GM18870 (cell line): ENCODE data around the gene BTBD9.

ENCODE experiments used
- ATAC-seq: cut with Tn5 transposase; IDR thresholded peaks from one replicate; pipeline ENCODE4 v1.9.1; 2021; ENCODE audit warnings: moderate library complexity; ENCODE audit not compliant: unreplicated experiment

BTBD9 gene

GRCh38 chr6:38316099-38316868 is 323.4 kb downstream of the BTBD9 start:
- ATAC-seq = peak; percentile 68

- ATAC-seq = no peak
Measured at GRCh38 chr6:38311201-38311600, 328.5 kb downstream of the BTBD9 start.

- ATAC-seq = no peak
Measured at GRCh38 chr6:38310061-38310460, 329.7 kb downstream of the BTBD9 start.

GRCh38 chr6:38307740-38308139 is 332.0 kb downstream of the BTBD9 start:
- ATAC-seq = no peak

- ATAC-seq = no peak
Measured at GRCh38 chr6:38306931-38307330, 332.8 kb downstream of the BTBD9 start.

GRCh38 chr6:38305995-38306681 is 333.6 kb downstream of the BTBD9 start:
- ATAC-seq = peak; percentile 50

- ATAC-seq = no peak
Measured at GRCh38 chr6:38302838-38303237, 336.9 kb downstream of the BTBD9 start.

- no peak for ATAC-seq
Measured at GRCh38 chr6:38302081-38302480, 337.6 kb downstream of the BTBD9 start.

- ATAC-seq = no peak
Measured at GRCh38 chr6:38290133-38290799, 349.5 kb downstream of the BTBD9 start.

- no peak for ATAC-seq
Measured at GRCh38 chr6:38287487-38287886, 352.2 kb downstream of the BTBD9 start.

- no peak for ATAC-seq
Measured at GRCh38 chr6:38284802-38285394, 354.8 kb downstream of the BTBD9 start.

GRCh38 chr6:38283734-38284362 is 355.9 kb downstream of the BTBD9 start:
- ATAC-seq = no peak

GRCh38 chr6:38282911-38283310 is 356.8 kb downstream of the BTBD9 start:
- no peak for ATAC-seq

- no peak for ATAC-seq
Measured at GRCh38 chr6:38281126-38281525, 358.6 kb downstream of the BTBD9 start.

GRCh38 chr6:38279963-38280588 is 359.7 kb downstream of the BTBD9 start:
- ATAC-seq = no peak

GRCh38 chr6:38279423-38279822 is 360.3 kb downstream of the BTBD9 start:
- ATAC-seq = no peak

GRCh38 chr6:38273325-38273724 is 366.4 kb downstream of the BTBD9 start:
- no peak for ATAC-seq

- ATAC-seq = no peak
Measured at GRCh38 chr6:38272222-38272621, 367.5 kb downstream of the BTBD9 start.

- ATAC-seq = no peak
Measured at GRCh38 chr6:38271081-38271480, 368.6 kb downstream of the BTBD9 start.

GRCh38 chr6:38270367-38270766 is 369.4 kb downstream of the BTBD9 start:
- no peak for ATAC-seq
